Effector CD8-positive, alpha-beta T cell (primary cell): ENCODE results near the gene ASCC3.
"Not testable (repeated sequence)": the region's sequence is repeated elsewhere in the genome, so short reads cannot be mapped to it uniquely, and the experiment has no call there.

Experiments
- DNase-seq: peaks from one replicate; lab custom pipeline; 2025; lab: John Stamatoyannopoulos, UW

Gene ASCC3

DNA sequence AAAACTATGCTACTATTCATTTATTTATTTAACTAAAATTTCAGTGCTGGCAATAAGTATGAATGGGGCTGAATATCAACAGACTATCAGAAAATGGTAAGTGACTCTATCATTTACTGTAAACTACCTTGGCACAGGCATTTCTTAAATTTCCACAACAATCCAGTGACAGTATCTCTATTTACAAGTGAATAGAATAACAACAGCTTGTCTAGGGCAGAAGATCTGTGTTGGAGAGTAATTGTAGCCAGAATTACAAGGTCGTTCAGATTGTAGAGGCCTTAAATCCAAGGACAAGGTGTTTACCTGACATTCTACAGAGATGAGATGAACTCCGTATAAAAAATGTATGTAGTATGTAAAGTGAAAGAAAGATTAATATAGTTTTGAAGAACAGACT, 222.6 kb downstream of the ASCC3 start:
- no peak for DNase-seq

DNA sequence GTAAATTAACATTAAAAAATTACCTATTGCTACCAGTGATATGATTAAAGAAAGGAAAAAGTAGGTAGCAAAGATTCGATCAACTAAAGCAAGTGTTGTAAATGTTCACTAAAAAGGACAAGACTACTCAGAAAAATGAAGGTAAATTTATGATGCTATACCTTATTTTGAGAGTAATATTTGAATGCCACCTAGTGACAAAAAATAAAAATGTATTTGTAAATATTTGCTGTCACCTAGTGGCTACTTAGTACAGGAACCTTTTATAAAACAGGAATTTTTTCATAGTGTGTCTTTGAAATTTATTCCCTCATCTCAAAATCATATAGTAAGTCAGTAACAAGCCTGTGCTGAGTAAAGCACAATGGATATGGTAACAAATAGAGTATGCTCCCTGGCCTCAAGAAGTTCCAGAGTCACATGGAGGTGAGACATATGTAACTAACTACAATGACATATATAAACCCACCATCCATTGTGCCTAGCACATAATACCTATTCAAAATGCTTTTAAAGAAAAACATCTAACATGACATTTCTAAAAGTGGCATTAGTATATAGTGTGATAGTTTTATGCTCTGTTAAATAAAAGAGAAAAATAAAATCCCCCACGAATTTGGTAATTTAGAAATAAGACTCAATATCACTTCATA, 223.3 kb downstream of the ASCC3 start:
- no peak for DNase-seq

DNA sequence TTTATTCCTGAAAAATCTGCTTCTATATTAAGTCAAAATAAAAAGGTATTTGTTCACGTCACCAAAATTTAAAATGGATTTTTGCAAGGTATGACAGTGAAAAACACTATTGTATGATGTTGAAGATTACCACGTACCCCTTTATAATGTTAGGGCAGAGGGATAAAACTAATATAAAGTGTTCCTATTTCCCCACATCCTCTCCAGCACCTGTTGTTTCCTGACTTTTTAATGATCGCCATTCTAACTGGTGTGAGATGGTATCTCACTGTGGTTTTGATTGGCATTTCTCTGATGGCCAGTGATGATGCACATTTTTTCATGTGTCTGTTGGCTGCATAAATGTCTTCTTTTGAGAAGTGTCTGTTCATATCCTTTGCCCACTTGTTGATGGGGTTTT, 240.0 kb downstream of the ASCC3 start:
- not testable (repeated sequence) for DNase-seq

DNA sequence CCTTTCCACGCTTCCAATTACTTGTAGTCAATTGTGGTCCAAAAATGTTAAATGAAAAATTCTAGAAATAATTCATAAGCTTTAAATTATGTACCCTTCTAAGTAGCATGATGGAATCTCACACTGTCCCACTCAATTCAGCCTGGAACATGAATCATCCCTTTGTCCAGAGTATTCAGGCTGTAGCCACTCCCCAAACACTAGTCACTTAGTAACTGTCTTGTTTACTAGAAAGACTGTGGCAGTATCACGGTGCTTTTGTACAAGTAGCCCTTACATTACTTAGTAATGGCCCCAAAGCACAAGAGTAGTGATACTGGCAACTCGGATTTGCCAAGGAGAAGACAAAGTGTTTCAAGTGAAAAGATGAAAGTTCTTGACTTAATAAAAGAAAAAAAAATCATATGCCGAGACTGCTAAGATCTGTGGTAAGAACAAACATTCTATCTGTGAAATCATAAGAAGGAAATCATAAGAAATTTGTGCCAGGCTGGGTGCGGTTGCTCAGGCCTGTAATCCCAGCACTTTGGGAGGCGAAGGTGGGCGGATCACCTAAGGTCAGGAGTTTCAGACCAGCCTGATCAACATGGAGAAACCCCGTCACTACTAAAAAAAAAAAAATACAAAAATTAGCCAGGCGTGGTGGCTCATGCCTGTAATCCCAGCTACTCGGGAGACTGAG, 247.9 kb downstream of the ASCC3 start:
- DNase-seq: no peak

DNA sequence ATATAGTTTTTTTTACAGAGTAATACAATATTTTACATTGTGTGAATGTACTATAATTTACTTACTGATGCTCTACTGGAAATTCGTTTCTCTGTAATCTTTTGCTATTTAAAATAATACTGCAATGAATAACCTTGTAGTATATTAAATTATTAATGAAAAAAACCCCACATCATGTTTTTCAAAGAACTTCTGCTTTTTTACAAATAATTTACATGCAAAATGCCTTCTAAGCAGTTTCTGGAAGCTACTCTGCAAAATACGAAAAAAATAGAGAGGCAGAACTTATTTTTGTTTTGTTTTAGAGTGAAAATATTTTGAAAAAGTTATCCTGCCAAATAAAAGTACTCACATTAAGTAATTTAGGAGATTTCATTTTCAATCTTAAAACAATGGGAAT, 250.6 kb downstream of the ASCC3 start:
- DNase-seq: no peak

DNA sequence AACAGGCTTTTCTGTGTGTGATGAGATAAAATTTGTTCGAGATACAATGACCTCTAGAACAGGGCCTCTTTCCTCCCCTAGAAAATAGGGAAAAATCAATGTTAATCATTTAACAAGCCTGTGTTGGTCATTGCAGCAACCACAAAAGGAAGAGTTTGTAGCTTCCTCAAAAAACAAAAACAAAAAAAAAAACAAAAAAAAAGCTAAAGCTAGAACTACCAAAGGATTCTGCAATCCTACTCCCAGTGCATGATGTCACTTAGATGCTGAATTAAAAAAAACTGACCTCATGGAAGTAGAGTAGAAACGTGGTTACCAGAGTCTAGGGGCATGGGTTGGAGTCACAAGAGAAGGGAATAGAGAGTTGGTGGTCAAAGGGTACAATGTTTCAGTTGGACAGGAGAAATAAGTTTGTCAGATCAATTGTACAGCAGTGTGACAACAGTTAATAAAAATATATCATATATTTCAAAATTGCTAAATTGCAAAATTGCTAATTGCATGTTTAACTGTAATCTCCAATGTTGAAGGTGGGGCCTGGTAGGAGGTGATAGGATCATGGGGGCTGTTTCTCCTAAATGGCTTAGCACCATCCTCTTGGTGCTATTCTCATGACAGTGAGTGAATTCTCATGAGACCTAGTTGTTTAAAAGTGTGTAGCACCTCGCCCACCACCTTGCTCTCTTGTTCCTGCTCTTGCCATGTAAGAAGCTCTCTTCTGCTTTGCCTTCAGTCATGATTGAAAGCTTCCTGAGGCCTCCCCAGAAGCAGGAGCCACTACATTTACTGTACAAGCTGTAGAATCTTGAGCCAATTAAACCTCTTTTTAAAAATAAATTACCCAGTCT, 253.0 kb downstream of the ASCC3 start:
- DNase-seq: no peak

DNA sequence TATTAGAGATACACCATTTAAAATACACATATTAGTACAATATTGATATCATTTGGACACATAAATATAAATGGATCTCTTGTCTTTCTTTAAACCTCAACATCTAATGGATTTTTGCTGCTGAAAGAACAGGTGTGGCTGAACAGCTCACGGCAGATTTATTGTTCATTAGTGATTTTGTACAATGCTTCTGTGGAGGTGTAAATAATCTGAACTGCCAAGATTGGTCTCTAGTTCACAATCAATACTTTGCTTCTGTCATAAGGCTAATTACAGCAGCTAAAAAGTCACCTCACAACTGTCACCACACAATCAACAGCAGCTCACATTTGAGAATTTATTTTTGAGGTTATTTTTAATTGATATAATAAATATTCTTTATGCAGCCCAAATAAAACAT, 254.4 kb downstream of the ASCC3 start:
- no peak for DNase-seq

DNA sequence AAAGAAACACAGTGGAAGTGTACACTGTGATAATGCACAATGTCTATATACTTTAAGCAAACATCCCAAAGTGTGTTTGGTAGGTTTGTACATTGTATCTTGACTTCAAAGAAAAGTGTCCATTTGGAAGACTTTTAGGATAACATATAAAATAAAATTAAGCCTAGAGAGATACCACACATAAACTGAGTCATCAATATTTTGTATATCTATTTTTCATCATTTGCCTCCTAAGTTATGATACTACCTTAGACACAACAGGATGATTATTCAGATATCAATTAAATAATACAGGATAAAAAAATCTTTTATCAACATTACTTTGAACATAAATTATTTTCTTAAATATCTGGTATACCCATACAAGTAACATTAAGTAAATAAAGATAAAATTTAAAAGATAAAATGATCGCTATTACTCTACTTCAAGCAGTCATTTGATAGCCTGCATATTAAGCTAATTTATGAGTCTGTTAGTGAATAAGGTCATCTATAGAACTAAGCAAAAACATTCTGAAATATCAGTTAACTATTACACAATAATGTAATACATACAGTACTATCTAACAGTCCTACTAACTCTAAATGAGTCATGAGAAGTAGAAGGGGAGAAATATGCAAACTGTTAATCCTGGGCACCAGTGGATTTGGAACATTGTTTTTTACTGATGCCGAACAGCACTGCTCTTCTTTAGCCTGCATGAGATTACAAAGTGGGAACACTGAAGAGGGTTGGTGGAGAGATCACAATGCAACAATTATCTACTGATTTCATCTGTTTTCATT, 258.0 kb downstream of the ASCC3 start:
- no peak for DNase-seq

DNA sequence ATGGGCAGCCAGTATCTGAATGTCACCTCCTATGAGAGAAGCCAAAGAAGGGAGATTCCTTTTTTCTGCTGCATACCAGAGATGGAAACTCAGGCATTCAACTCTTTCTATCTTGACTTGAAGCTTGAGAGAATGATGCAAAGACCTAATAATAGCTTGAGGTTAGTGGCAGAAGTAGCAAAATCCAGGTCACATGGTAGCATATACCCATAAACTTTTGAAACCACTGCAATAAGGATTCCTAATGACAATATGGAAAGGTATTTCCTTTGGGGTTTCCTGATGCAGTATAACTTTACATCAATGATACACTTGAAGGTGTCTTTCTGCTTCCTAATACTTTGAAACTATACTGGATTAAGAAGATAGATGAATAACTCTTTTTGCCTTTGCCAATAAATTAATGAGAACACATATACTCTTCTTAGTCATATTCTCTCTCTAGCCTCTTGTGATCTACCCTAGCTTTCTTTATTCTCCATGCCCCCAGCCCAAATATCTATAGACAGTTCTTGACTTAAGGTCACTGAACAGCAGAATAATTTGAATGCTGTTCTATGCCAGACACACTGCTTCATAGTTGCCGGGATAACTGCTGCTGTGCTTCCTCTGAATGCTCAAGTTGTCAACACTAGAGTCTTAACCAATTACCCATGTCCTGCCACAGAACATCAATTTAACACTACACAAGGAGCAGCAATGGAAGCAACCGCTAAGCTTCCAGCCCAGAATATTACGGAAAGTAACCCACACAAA, 260.9 kb downstream of the ASCC3 start:
- DNase-seq: no peak

DNA sequence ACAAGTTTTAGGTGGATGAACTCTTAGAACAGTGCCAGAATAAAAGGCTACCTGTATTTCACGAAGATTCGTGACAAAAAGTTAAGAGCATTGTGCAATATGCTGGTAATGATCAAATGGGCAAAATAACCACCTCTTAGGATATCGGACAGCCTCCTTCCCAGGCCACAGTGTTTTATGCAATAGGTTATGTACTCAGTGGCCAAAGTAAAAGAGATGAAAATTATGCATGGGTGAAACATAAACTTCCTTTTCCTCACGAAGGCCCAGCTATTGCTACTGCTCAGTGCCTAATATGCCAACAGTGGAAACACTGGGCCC, 262.8 kb downstream of the ASCC3 start:
- DNase-seq: no peak

DNA sequence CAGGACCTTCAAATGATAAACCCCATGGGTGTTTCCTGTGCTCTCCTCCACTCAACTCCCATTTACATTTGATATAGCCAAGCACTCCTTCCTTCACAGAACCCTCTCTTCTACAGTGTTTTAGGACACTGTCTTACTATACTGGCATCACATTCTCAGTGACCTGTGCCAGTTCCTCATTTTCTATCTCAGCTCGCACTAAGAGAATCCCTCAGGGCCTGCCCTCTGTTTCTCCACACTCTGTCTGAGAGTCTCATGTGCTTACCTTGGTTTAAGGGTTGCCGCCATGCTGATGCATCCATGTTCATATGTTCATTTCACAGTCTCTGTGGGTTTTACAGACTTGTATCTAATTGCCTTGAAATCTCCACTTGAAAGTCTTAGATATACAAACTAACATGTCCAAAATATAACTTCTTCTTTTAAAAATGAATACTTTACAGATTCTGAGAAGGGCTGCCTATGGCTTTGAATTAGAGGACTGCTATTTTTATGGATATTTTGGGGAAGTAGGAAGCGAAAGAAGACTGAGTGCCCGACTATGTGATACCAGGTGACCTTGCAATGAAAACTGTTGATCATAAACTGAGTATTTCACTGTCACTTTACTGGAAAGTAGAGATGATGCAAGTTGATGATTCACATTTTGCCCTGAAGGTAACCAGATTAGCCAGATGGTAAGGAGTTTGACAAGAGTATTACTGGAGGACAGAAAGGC, 263.3 kb downstream of the ASCC3 start:
- DNase-seq: no peak

DNA sequence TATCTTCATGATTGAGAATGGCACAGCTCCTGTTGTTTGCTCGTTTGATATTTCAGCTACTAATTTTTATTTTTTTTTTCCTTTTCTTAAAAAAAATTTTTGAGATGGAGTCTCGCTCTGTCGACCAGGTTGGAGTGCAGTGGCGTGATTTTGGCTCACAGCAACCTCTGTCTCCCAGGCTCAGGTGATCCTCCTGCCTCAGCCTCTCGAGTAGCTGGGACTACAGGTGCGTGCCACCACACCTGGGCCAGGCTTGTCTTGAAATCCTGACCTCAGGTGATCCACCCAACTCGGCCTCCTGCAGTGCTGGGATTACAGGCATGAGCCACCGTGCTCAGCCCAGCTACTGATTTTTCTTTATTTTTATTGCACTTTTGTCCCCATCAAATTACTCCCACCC, 266.2 kb downstream of the ASCC3 start:
- DNase-seq: no peak

DNA sequence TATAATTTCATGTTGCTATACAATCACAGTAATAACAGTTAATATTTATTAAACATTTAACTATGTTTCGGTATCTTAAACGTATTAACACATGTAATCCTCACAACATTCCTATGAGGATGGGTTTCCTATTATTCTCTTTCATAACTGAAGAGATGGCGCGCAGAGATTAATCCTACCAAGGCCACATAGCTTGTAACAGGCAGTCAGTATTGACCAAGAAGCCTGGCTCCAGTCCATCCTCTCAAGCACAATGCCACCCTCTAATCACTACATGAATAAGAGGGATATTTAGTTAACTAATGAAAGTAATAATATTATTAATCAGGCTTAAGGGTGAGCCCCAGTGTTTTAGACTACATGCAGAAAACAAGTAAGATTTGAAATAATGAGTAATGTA, 266.7 kb downstream of the ASCC3 start:
- no peak for DNase-seq

DNA sequence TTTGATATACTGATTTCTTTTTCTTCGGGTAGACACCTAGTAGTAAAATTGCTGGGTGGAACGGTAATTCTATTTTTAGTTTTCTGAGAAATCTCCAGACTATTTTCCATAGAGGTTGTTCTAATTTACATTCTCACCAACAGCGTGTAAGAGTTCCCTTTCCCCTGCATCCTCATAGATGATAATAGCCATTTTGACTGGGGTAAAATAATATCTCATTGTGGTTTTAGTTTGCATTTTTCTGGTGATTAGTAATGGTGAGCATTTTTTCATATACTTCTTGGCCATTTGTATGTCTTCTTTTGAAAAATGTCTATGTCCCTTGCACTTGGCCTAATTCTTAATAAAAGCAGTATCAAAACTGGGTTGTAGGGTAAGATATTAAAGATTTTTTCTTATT, 267.5 kb downstream of the ASCC3 start:
- no peak for DNase-seq

DNA sequence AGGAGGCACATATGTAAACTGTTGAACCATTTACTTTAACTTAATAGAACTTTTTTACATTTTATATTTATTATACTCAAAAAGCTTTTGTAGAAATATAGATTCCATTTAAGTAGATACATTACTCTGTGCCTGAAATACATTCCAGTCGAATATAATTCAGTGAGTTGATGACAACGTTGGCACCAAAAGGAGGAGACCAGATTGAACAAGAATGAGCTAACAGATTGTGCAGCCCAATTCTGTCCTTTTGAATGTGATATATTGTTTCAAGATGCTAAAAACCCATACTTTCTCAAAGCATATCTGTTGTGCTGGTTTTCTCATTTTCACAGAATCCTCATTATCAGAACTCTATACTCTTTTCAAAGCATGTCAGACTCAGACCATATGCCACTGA, 269.0 kb downstream of the ASCC3 start:
- DNase-seq: no peak

DNA sequence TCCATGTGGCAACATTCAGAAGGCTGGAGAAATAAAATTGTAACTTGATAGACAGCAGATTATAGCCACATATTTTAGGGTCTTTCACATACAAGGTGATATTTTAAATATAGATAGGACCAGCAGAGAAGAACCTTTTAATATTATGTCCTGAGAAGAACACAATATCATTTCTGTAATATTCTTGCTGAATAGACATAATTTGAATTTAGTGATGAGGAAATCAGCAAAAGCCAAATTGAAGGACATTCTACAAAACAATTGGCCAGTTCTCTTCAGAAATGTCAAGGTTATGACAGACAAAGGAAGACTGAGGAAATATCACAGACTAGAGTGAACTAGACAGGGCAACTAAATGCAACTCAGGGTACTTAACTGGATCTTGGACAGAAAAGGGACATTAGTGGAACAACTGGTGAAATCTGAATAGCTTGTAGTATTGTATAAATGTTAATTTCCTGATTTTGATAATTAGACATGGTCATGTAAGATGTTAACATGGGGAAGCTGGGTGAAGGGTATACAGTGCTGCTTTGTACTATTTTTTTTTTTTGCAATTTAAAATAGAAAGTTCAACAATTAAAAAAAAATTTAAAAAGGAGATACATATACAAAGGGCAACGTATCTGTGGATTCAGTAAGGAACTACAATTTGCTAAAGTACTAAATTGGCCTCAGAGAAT, 281.9 kb downstream of the ASCC3 start:
- no peak for DNase-seq

DNA sequence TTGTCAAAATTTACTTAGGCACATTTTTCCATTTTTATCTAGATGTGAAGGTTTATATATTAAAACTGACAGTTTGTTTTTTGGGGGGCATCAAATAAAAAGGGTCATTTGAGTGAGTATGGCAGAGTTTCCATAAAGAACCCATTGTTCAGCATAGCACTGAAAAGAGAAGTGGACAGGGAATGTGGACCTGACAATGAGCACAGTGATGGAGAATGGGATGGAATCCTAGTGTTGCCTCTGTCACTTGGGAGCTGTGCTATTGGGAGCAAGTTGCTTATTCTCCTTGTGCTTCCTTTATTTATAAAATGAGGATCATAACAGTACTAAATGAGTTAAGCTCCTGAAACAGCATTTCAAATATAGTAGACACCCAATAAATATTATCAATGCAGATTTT, 285.7 kb downstream of the ASCC3 start:
- no peak for DNase-seq

DNA sequence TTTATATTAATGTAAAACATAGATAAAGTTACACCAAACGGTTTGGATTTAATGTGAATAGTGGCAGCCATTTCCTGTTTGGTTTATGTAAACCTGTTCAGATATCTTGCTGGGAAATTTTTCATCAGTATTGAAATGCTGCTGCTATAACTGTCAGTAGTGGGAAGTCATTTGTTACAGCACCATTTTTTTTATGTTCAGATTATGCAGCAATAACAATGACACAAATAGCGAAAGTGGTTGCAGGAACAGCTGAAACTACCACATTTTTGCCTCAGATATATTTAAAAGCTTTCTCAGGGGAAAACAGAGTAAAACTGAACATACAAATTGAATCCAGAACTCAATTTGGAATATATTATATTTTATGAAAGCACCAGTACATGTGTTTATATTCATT, 287.6 kb downstream of the ASCC3 start:
- DNase-seq: no peak

DNA sequence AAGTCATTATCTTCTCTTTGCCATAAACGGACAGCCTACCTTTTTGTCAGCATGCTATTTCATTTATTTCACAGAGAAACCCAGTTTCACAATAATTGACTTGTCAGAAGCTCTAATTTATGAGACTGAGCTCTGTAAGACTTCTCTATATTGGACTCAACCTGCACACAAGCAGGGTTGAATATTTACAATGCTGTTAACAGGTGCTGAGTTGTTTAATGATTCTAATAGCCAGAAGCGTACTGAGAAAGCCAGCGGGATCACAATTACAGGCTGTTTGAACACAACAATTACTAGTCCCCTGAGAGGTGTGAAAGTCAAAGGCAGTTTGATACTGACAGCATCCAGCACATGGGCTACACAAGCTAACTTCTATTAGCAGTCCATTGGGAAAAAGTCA, 288.2 kb downstream of the ASCC3 start:
- no peak for DNase-seq

DNA sequence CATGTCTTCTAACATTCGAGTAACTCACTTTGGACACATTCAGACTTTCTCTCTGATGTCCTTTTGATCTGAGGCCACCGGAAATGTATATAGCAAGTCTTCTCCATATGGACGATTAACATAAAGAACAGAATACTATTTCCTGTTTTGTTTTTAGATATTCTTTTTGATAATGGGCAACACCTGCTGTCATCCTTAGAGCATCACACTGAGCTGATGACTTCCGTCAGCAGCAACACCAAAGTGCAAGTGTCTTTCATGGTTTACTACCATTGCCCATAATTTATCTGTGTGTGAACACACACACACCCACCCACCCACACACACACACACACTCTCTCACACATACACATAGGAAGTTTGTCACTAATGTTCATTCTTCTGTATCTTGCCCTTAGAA, 303.7 kb downstream of the ASCC3 start:
- no peak for DNase-seq
